Neural cell (in vitro differentiated cells): Measurements from ENCODE around the gene RAP2A. TPM values are rescaled to one million over a fixed set of nuclear protein-coding genes. Genes with fewer than 3 reads are reported as not detected.

Experiments used
- H2AFZ ChIP-seq: fragments of 200-600, 300-800 bp; sonication (generic), shearing (Covaris generic); 2 replicates; pipeline ENCODE4 v1.6.0; 2014; ENCODE audit warnings: low read depth, mild to moderate bottlenecking, antibody characterized with exemption, low read length, moderate library complexity
- H3F3A ChIP-seq: fragments of 200-600 bp; shearing (Covaris generic); 2 replicates; pipeline ENCODE4 v1.6.1; 2016; ENCODE audit warnings: mild to moderate bottlenecking, moderate library complexity, mixed read lengths, antibody characterized with exemption, low read length; ENCODE audit not compliant: insufficient read depth, poor library complexity, severe bottlenecking
- H3K27ac ChIP-seq: fragments of 200-600, 300-800 bp; sonication (generic), shearing (Covaris generic); 2 replicates; pipeline ENCODE4 v1.5.1; 2014; ENCODE audit warnings: mild to moderate bottlenecking, low read length, moderate library complexity
- H3K27me3 ChIP-seq: fragments of 300-800, 200-600 bp; sonication (generic), shearing (Covaris generic); 2 replicates; pipeline ENCODE4 v1.6.0; 2014; ENCODE audit warnings: mild to moderate bottlenecking, low read depth, low read length, moderate library complexity; ENCODE audit not compliant: insufficient read depth
- H3K36me3 ChIP-seq: fragments of 300-800, 200-600 bp; sonication (generic), shearing (Covaris generic); 2 replicates; pipeline ENCODE4 v1.5.1; 2014; ENCODE audit warnings: mild to moderate bottlenecking, antibody characterized with exemption, low read length, moderate library complexity; ENCODE audit not compliant: insufficient read depth
- H3K4me2 ChIP-seq: fragments of 300-800, 200-600 bp; sonication (generic), shearing (Covaris generic); 2 replicates; pipeline ENCODE4 v1.6.0; 2014; ENCODE audit warnings: mild to moderate bottlenecking, low read length
- H3K4me3 ChIP-seq: fragments of 300-800, 200-600 bp; sonication (generic), shearing (Covaris generic); 2 replicates; pipeline ENCODE4 v1.5.1; 2014; ENCODE audit warnings: mild to moderate bottlenecking, low read length, moderate library complexity
- H3K79me2 ChIP-seq: fragments of 200-600 bp; shearing (Covaris generic); replicated peaks from 2 replicates; pipeline ENCODE4 v1.6.0; 2014; ENCODE audit warnings: mild to moderate bottlenecking, low read length, moderate library complexity; ENCODE audit not compliant: insufficient read depth
- H3K9ac ChIP-seq: fragments of 300-800, 200-600 bp; sonication (generic), shearing (Covaris generic); 2 replicates; pipeline ENCODE4 v1.6.1; 2016; ENCODE audit warnings: mild to moderate bottlenecking, low read length, mixed read lengths
- H3K9me2 ChIP-seq: fragments of 200-600 bp; shearing (Covaris generic); 2 replicates; pipeline ENCODE4 v1.6.1; 2016; ENCODE audit warnings: mild to moderate bottlenecking, low read length, mixed read lengths; ENCODE audit not compliant: insufficient read depth
- H3K9me3 ChIP-seq: fragments of 200-600, 300-800 bp; sonication (generic), shearing (Covaris generic); 2 replicates; pipeline ENCODE4 v1.6.1; 2016; ENCODE audit warnings: mild to moderate bottlenecking, mixed run types, low read length, moderate library complexity, mixed read lengths
- H4K20me1 ChIP-seq: fragments of 200-600 bp; shearing (Covaris generic); 2 replicates; pipeline ENCODE4 v1.6.1; 2016; ENCODE audit warnings: mild to moderate bottlenecking, mixed run types; ENCODE audit not compliant: insufficient read depth
- EP300 ChIP-seq: fragments of 450-650 bp; conservative IDR thresholded peaks from 2 replicates; pipeline ENCODE4 v1.6.1; 2014; ENCODE audit warnings: antibody characterized with exemption, mild to moderate bottlenecking, moderate library complexity; ENCODE audit not compliant: poor library complexity, severe bottlenecking
- EZH2 ChIP-seq: fragments of 200-600, 300-800 bp; shearing (Covaris generic), sonication (generic); IDR thresholded peaks from 2 replicates; pipeline ENCODE4 v1.6.1; 2014; ENCODE audit warnings: antibody characterized with exemption, low read length, borderline replicate concordance, mild to moderate bottlenecking; ENCODE audit not compliant: insufficient read depth, poor library complexity, severe bottlenecking
- MXI1 ChIP-seq: fragments of 450-650 bp; conservative IDR thresholded peaks from 2 replicates; pipeline ENCODE4 v1.6.1; 2014; ENCODE audit warnings: antibody characterized with exemption, mild to moderate bottlenecking; ENCODE audit not compliant: poor library complexity, severe bottlenecking
- POLR2AphosphoS5 ChIP-seq: IDR thresholded peaks from 2 replicates; pipeline ENCODE4 v1.6.1; 2012
- RAD21 ChIP-seq: fragments of 450-650 bp; conservative IDR thresholded peaks from 2 replicates; pipeline ENCODE4 v1.6.1; 2014; ENCODE audit warnings: antibody characterized with exemption, mild to moderate bottlenecking, moderate library complexity
- SMC3 ChIP-seq: fragments of 450-650 bp; conservative IDR thresholded peaks from 2 replicates; pipeline ENCODE4 v1.6.1; 2014; ENCODE audit warnings: antibody characterized with exemption, mild to moderate bottlenecking, moderate library complexity; ENCODE audit not compliant: poor library complexity
- TAF1 ChIP-seq: IDR thresholded peaks from 2 replicates; pipeline ENCODE4 v1.6.1; 2012; ENCODE audit warnings: low read depth
- polyA plus RNA-seq: library from polyadenylated mRNA; depleted of rRNA; stranded (reverse); fragments of >200 nt; gene quantifications from 2 replicates; pipeline ENCODE4 v1.2.3, GENCODE V29; 2014
- TF ChIP-seq, protein P1 (sequence below): IDR thresholded peaks from 2 replicates; pipeline ENCODE4 v1.6.1; 2012; ENCODE audit warnings: borderline replicate concordance
- TF ChIP-seq, protein P2 (sequence below): fragments of 450-650 bp; IDR thresholded peaks from 2 replicates; pipeline ENCODE4 v1.5.1; 2014; ENCODE audit warnings: antibody characterized with exemption, mild to moderate bottlenecking, moderate library complexity; ENCODE audit not compliant: poor library complexity, severe bottlenecking

The RAP2A gene
- polyA plus RNA-seq, 1 donor from 2014 or later: 55.3 TPM

DNA sequence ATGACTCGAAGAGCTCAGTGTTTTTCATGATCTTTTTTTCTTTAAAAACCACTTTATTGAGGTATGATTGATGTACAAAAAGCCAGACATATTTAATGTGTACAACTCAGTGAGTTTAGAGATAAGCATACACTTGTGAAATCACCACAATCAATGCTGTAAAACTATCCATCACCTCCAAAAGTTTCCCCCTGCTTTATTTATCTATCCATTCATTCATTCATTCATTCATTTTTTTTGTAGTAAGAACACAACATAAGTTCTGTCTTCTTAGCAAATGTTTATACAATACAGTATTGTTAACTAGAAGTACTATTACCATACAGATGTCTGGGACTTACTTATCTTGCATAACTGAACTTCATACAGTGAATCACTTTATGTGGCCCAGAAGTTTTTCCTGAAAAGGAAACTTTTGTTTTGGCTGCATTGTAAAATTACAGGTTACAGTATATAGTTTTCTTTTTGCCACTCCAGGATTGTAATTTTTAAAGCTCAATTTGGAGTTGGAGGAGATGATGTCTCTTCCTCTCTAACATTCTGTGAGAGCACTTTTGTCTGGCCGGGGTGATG lies 6.7 kb downstream of the RAP2A start:
- no peak overlapping the region for H3K9ac ChIP-seq
- no peak overlapping the region for H3K27ac ChIP-seq
- no peaks in the 10 kb centered on the region for H3K36me3 ChIP-seq
- H2AFZ ChIP-seq: no peak overlapping the region
- no peak overlapping the region for H3K4me2 ChIP-seq
- no peak overlapping the region for H3K4me3 ChIP-seq
- H3K79me2 ChIP-seq: peaks cover 64% of the 10 kb centered on the region
- TF ChIP-seq, protein P1, sequence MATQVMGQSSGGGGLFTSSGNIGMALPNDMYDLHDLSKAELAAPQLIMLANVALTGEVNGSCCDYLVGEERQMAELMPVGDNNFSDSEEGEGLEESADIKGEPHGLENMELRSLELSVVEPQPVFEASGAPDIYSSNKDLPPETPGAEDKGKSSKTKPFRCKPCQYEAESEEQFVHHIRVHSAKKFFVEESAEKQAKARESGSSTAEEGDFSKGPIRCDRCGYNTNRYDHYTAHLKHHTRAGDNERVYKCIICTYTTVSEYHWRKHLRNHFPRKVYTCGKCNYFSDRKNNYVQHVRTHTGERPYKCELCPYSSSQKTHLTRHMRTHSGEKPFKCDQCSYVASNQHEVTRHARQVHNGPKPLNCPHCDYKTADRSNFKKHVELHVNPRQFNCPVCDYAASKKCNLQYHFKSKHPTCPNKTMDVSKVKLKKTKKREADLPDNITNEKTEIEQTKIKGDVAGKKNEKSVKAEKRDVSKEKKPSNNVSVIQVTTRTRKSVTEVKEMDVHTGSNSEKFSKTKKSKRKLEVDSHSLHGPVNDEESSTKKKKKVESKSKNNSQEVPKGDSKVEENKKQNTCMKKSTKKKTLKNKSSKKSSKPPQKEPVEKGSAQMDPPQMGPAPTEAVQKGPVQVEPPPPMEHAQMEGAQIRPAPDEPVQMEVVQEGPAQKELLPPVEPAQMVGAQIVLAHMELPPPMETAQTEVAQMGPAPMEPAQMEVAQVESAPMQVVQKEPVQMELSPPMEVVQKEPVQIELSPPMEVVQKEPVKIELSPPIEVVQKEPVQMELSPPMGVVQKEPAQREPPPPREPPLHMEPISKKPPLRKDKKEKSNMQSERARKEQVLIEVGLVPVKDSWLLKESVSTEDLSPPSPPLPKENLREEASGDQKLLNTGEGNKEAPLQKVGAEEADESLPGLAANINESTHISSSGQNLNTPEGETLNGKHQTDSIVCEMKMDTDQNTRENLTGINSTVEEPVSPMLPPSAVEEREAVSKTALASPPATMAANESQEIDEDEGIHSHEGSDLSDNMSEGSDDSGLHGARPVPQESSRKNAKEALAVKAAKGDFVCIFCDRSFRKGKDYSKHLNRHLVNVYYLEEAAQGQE: no peak
- TF ChIP-seq RAD21 (no peak), MXI1 (no peak), EP300 (no peak), POLR2AphosphoS5 (no peak), SMC3 (no peak), EZH2 (no peak), TAF1 (no peak)
- TF ChIP-seq, protein P2, sequence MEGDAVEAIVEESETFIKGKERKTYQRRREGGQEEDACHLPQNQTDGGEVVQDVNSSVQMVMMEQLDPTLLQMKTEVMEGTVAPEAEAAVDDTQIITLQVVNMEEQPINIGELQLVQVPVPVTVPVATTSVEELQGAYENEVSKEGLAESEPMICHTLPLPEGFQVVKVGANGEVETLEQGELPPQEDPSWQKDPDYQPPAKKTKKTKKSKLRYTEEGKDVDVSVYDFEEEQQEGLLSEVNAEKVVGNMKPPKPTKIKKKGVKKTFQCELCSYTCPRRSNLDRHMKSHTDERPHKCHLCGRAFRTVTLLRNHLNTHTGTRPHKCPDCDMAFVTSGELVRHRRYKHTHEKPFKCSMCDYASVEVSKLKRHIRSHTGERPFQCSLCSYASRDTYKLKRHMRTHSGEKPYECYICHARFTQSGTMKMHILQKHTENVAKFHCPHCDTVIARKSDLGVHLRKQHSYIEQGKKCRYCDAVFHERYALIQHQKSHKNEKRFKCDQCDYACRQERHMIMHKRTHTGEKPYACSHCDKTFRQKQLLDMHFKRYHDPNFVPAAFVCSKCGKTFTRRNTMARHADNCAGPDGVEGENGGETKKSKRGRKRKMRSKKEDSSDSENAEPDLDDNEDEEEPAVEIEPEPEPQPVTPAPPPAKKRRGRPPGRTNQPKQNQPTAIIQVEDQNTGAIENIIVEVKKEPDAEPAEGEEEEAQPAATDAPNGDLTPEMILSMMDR: no peak
- no peaks in the 10 kb centered on the region for H3K9me3 ChIP-seq
- no peaks in the 10 kb centered on the region for H3F3A ChIP-seq
- H3K9me2 ChIP-seq: no peaks in the 10 kb centered on the region
- no peaks in the 10 kb centered on the region for H4K20me1 ChIP-seq
- no peaks in the 10 kb centered on the region for H3K27me3 ChIP-seq

DNA sequence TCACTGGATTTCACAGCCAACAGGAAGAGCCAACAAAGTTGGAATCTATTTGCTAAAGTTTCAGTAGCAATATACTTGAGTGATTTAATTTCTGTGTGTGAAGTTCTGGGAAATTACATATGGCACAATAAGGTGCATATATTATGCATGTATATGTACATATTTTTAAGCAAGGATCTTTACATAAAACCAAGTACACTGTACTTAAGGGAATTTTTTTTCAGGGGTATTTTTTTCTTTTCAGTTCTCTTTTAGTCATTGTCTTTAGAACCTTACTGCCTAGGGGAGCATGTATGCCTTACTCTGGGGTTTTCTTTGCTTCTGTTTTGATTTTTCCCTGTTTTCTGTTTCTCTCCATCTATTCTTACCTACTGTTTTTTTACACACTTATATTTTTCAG lies 7.4 kb downstream of the RAP2A start:
- Histone ChIP-seq H3K9me2 (no peaks in the 10 kb centered on the region), H3K9me3 (no peaks in the 10 kb centered on the region), H2AFZ (no peak overlapping the region), H3K27ac (no peak overlapping the region), H3K4me2 (no peak overlapping the region), H3K36me3 (no peaks in the 10 kb centered on the region), H3K9ac (no peak overlapping the region), H3K27me3 (no peaks in the 10 kb centered on the region), H3F3A (no peaks in the 10 kb centered on the region), H4K20me1 (no peaks in the 10 kb centered on the region), H3K79me2 (peaks cover 63% of the 10 kb centered on the region), H3K4me3 (no peak overlapping the region)
- TF ChIP-seq EZH2 (no peak), RAD21 (no peak), TAF1 (no peak), EP300 (no peak), SMC3 (no peak), POLR2AphosphoS5 (no peak), MXI1 (no peak)
- TF ChIP-seq, protein P1: no peak
- TF ChIP-seq, protein P2: no peak
